BLaER1 treated with 17β-estradiol and CSF1 and Interleukin-3, amounts not matched to agents 10 nM and 100 nM (cell line): ENCODE results near the gene RPL23.

Experiments
- H3K27ac ChIP-seq, 11 experiments: shearing (Covaris generic); formaldehyde crosslinking; 2 replicates each; pipeline ENCODE4 v1.8.1; 2022
- H3K27me3 ChIP-seq, 11 experiments: shearing (Covaris generic); formaldehyde crosslinking; 2 replicates each; pipeline ENCODE4 v1.8.1; 2022
- H3K36me3 ChIP-seq, 11 experiments: shearing (Covaris generic); formaldehyde crosslinking; 2 replicates each; pipeline ENCODE4 v1.8.1; 2022
- H3K4me1 ChIP-seq, 10 experiments: shearing (Covaris generic); formaldehyde crosslinking; 2 replicates each; pipeline ENCODE4 v1.8.1; 2022
- H3K4me2 ChIP-seq, 11 experiments: shearing (Covaris generic); formaldehyde crosslinking; 2 replicates each; pipeline ENCODE4 v1.8.1; 2022
- H3K4me3 ChIP-seq, 10 experiments: shearing (Covaris generic); formaldehyde crosslinking; 2 replicates each; pipeline ENCODE4 v1.8.1; 2022
- H3K9ac ChIP-seq, 11 experiments: shearing (Covaris generic); formaldehyde crosslinking; 2 replicates each; pipeline ENCODE4 v1.8.1; 2022
- H3K9me3 ChIP-seq, 11 experiments: shearing (Covaris generic); formaldehyde crosslinking; replicated peaks in 1 of 11; 2 replicates each; pipeline ENCODE4 v1.8.1; 2022
- H4K20me1 ChIP-seq, 11 experiments: shearing (Covaris generic); formaldehyde crosslinking; 2 replicates each; pipeline ENCODE4 v1.8.1; 2022
- Cebpa-rat ChIP-seq, 11 experiments: shearing (Covaris generic); IDR thresholded peaks; 2 replicates each; pipeline ENCODE4 v1.8.1; 2022

Gene RPL23

GRCh38 chr17:38872671-38873385 is 19.3 kb upstream of the RPL23 start:
- Histone ChIP-seq H3K4me1 (peaks cover 72 to 79% (median 76%) of the 10 kb centered on the region in 10 experiments), H3K9ac (peak overlapping the region; percentile 15 to 96 (median 90); a peak in 16 of 22 replicates), H3K9me3 (no peaks in the 10 kb centered on the region), H3K4me3 (peak overlapping the region in 7 of 10 experiments; percentile 90 to 99 (median 98); a peak in 10 of 20 replicates), H4K20me1 (peaks cover 62 to 72% (median 71%) of the 10 kb centered on the region in 11 experiments), H3K27me3 (no peaks in the 10 kb centered on the region), H3K4me2 (peak overlapping the region; percentile 87 to 100 (median 97)), H3K27ac (peak overlapping the region in 10 of 11 experiments; percentile 8 to 96 (median 90); a peak in 14 of 22 replicates), H3K36me3 (peaks cover 0 to 58% (median 37%) of the 10 kb centered on the region in 11 experiments; a peak in 16 of 22 replicates)
- TF ChIP-seq Cebpa-rat (IDR thresholded peaks at IDR 0.05) = no peak

- peak overlapping the region; percentile 8 to 96 (median 90); a peak in 18 of 22 replicates for H3K27ac ChIP-seq
- peaks cover 0 to 52% (median 30%) of the 10 kb centered on the region in 11 experiments; a peak in 12 of 22 replicates for H3K36me3 ChIP-seq
- H3K9me3 ChIP-seq = no peaks in the 10 kb centered on the region
- H3K4me2 ChIP-seq = peak overlapping the region; percentile 87 to 100 (median 97)
- no peak for TF ChIP-seq Cebpa-rat (IDR thresholded peaks at IDR 0.05)
- H3K9ac ChIP-seq = peak overlapping the region; percentile 85 to 96 (median 90); a peak in 21 of 22 replicates
- peak overlapping the region; percentile 84 to 99 (median 96); a peak in 19 of 20 replicates for H3K4me3 ChIP-seq
- peaks cover 68 to 77% (median 72%) of the 10 kb centered on the region in 10 experiments for H3K4me1 ChIP-seq
- peaks cover 54 to 64% (median 63%) of the 10 kb centered on the region in 11 experiments for H4K20me1 ChIP-seq
- H3K27me3 ChIP-seq = no peaks in the 10 kb centered on the region
Observed at GRCh38 chr17:38872027-38872511, 18.5 kb upstream of the RPL23 start.

GRCh38 chr17:38871247-38872015 is 17.9 kb upstream of the RPL23 start:
- peak overlapping the region; percentile 87 to 100 (median 97) for H3K4me2 ChIP-seq
- peaks cover 48 to 58% (median 57%) of the 10 kb centered on the region in 11 experiments for H4K20me1 ChIP-seq
- peak overlapping the region; percentile 40 to 96 (median 90); a peak in 19 of 22 replicates for H3K27ac ChIP-seq
- H3K9me3 ChIP-seq = no peaks in the 10 kb centered on the region
- H3K4me3 ChIP-seq = peak overlapping the region; percentile 84 to 99 (median 96)
- H3K36me3 ChIP-seq = peaks cover 0 to 45% (median 28%) of the 10 kb centered on the region in 11 experiments; a peak in 12 of 22 replicates
- H3K4me1 ChIP-seq = peaks cover 61 to 75% (median 66%) of the 10 kb centered on the region in 10 experiments
- no peak for TF ChIP-seq Cebpa-rat (IDR thresholded peaks at IDR 0.05)
- H3K27me3 ChIP-seq = no peaks in the 10 kb centered on the region
- peak overlapping the region; percentile 85 to 96 (median 90) for H3K9ac ChIP-seq

GRCh38 chr17:38870259-38871165 is 17.0 kb upstream of the RPL23 start:
- H3K4me3 ChIP-seq = peak overlapping the region; percentile 84 to 99 (median 96)

GRCh38 chr17:38869526-38870258 is 16.2 kb upstream of the RPL23 start, which contains the start of gene LASP1:
LASP1 (plus strand) TSS chr17:38870058; CDS start chr17:38870190, 132 bp downstream.
- H3K9ac ChIP-seq = peak within 1 kb of the TSS; percentile 85 to 96 (median 90)
- H3K4me3 ChIP-seq = peak within 1 kb of the TSS; percentile 84 to 99 (median 96)
- peaks cover 0 to 30% (median 20%) of the 10 kb centered on the region in 11 experiments; a peak in 12 of 22 replicates for H3K36me3 ChIP-seq
- peaks cover 44 to 66% (median 57%) of the 10 kb centered on the region in 10 experiments for H3K4me1 ChIP-seq
- peaks cover 31 to 41% (median 40%) of the 10 kb centered on the region in 11 experiments for H4K20me1 ChIP-seq
- H3K9me3 ChIP-seq = no peaks in the 10 kb centered on the region
- no peak for TF ChIP-seq Cebpa-rat (IDR thresholded peaks at IDR 0.05)
- H3K4me2 ChIP-seq = peak within 1 kb of the TSS; percentile 89 to 100 (median 97)
- peak within 1 kb of the TSS; percentile 80 to 96 (median 90) for H3K27ac ChIP-seq
- no peaks in the 10 kb centered on the region for H3K27me3 ChIP-seq

More at GRCh38 chr17:38870259-38871165, 17.0 kb upstream of the RPL23 start:
- Histone ChIP-seq H3K27ac (peak overlapping the region; percentile 80 to 96 (median 90)), H3K4me2 (peak overlapping the region; percentile 89 to 100 (median 97)), H4K20me1 (peaks cover 39 to 49% (median 48%) of the 10 kb centered on the region in 11 experiments), H3K27me3 (no peaks in the 10 kb centered on the region), H3K36me3 (peaks cover 0 to 38% (median 22%) of the 10 kb centered on the region in 11 experiments; a peak in 12 of 22 replicates), H3K9me3 (no peaks in the 10 kb centered on the region), H3K4me1 (peaks cover 52 to 66% (median 58%) of the 10 kb centered on the region in 10 experiments), H3K9ac (peak overlapping the region; percentile 85 to 96 (median 90))
- no peak for TF ChIP-seq Cebpa-rat (IDR thresholded peaks at IDR 0.05)

GRCh38 chr17:38868817-38869525 is 15.4 kb upstream of the RPL23 start:
- H3K4me2 ChIP-seq = peak overlapping the region; percentile 79 to 98 (median 89)
- peaks cover 37 to 66% (median 55%) of the 10 kb centered on the region in 10 experiments for H3K4me1 ChIP-seq
- peak overlapping the region; percentile 84 to 99 (median 96) for H3K4me3 ChIP-seq
- H3K27me3 ChIP-seq = no peaks in the 10 kb centered on the region
- H3K9me3 ChIP-seq = no peaks in the 10 kb centered on the region
- peak overlapping the region; percentile 85 to 96 (median 90) for H3K9ac ChIP-seq
- peaks cover 0 to 23% (median 14%) of the 10 kb centered on the region in 11 experiments; a peak in 11 of 22 replicates for H3K36me3 ChIP-seq
- peak overlapping the region; percentile 56 to 96 (median 90) for H3K27ac ChIP-seq
- no peak for TF ChIP-seq Cebpa-rat (IDR thresholded peaks at IDR 0.05)
- H4K20me1 ChIP-seq = peaks cover 23 to 33% (median 33%) of the 10 kb centered on the region in 11 experiments
